ENCODE data around the gene VRK3. TPM values are rescaled to one million over a fixed set of nuclear protein-coding genes. Genes with fewer than 3 reads are reported as not detected.
A peak's percentile ranks its signal among the peaks of the same experiment; 100 is the strongest.

VRK3 gene
- total RNA-seq, 5 donors from 2014 or later (not counting 1 experiment from before 2014, with no cell fraction given): 84.0 to 104 (median 99.3) TPM

- H3K27ac Mint-ChIP-seq: no peak overlapping the region
- ChIA-PET POLR2A (no interaction called here), CTCF (interaction anchor here in 1 of 2 donors (0.5 to 0.7 kb wide), 2 partner anchors 88 to 281 kb away, joined by 3 to 4 read pairs; partner anchors contain the start of gene KCNC3)
- peaks cover 14 to 15% (median 14%) of the 10 kb centered on the region in 3 donors for H3K4me1 Mint-ChIP-seq
- H3K27ac ChIP-seq (ENCODE audit: low read length): no peak overlapping the region
- H3K4me3 Mint-ChIP-seq: no peak overlapping the region
- ATAC-seq (replicated peaks in 1 of 4) (no peak), DNase-seq (no peak)
- peak overlapping the region in 1 of 2 donors; percentile 10 for H3K4me3 ChIP-seq (ENCODE audit: control insufficient read depth in 1 of 2, extremely low read depth in 1 of 2, low read length in 1 of 2)
- H3K36me3 Mint-ChIP-seq: peaks cover 46% of the 10 kb centered on the region
- peaks cover 15 to 36% of the 10 kb centered on the region in 2 donors for H3K36me3 ChIP-seq (ENCODE audit: control insufficient read depth in 2 of 2, extremely low read depth in 1 of 2, insufficient read depth in 1 of 2, low read length in 1 of 2)
- peaks cover 9% of the 10 kb centered on the region for H3K9me3 ChIP-seq
- peaks cover 14 to 23% (median 18%) of the 10 kb centered on the region in 3 donors for H3K9me3 Mint-ChIP-seq
- H3K4me1 ChIP-seq (ENCODE audit: control insufficient read depth in 1 of 2, extremely low read depth in 1 of 2, insufficient read depth in 2 of 2, low read length in 2 of 2): peaks cover 0 to 17% of the 10 kb centered on the region in 2 experiments
- H3K27me3 Mint-ChIP-seq: peaks cover 0 to 1% of the 10 kb centered on the region in 2 donors
- H3K27me3 ChIP-seq (replicated peaks in 1 of 2; ENCODE audit: control insufficient read depth in 2 of 2, extremely low read depth in 1 of 2, insufficient read depth in 2 of 2, low read length in 1 of 2): peaks cover 0 to 6% of the 10 kb centered on the region in 2 experiments
- WGBS (ENCODE audit: insufficient coverage): 100% methylated on average over 2 of the region's 4 CpGs
These were observed 22.5 kb upstream of the VRK3 start for GRCh38 chr19:50047671-50048070.

GRCh38 chr19:50046649-50047503 is 21.7 kb upstream of the VRK3 start:
- DNase-seq: peak in 34 of 35 experiments; percentile 4 to 79 (median 44)
- Histone ChIP-seq H3K4me3 (ENCODE audit: control insufficient read depth in 1 of 2, extremely low read depth in 1 of 2, low read length in 1 of 2) (no peak overlapping the region), H3K36me3 (ENCODE audit: control insufficient read depth in 2 of 2, extremely low read depth in 1 of 2, insufficient read depth in 1 of 2, low read length in 1 of 2) (peaks cover 16 to 44% of the 10 kb centered on the region in 2 donors), H3K27me3 (replicated peaks in 1 of 2; ENCODE audit: control insufficient read depth in 2 of 2, extremely low read depth in 1 of 2, insufficient read depth in 2 of 2, low read length in 1 of 2) (peaks cover 0 to 6% of the 10 kb centered on the region in 2 experiments), H3K4me1 (ENCODE audit: control insufficient read depth in 1 of 2, extremely low read depth in 1 of 2, insufficient read depth in 2 of 2, low read length in 2 of 2) (peaks cover 0 to 17% of the 10 kb centered on the region in 2 experiments), H3K9me3 (peaks cover 9% of the 10 kb centered on the region), H3K27ac (ENCODE audit: low read length) (no peak overlapping the region)
- H3K4me3 Mint-ChIP-seq: no peak overlapping the region
- WGBS (ENCODE audit: insufficient coverage): 100% methylated on average over 2 of the region's 14 CpGs
- H3K36me3 Mint-ChIP-seq: peaks cover 53% of the 10 kb centered on the region
- H3K9me3 Mint-ChIP-seq: peaks cover 14 to 23% (median 18%) of the 10 kb centered on the region in 3 donors
- POLR2A ChIA-PET: no interaction called here
- CTCF ChIA-PET: interaction anchor here in 1 of 2 donors (0.5 kb wide), 1 partner anchor 282 kb away, joined by 4 read pairs; the partner anchor contains the start of gene KCNC3
- H3K4me1 Mint-ChIP-seq: peaks cover 14 to 15% (median 14%) of the 10 kb centered on the region in 3 donors
- ATAC-seq (replicated peaks in 1 of 4): no peak
- H3K27ac Mint-ChIP-seq: no peak overlapping the region
- H3K27me3 Mint-ChIP-seq: peaks cover 0 to 1% of the 10 kb centered on the region in 2 donors

DNA sequence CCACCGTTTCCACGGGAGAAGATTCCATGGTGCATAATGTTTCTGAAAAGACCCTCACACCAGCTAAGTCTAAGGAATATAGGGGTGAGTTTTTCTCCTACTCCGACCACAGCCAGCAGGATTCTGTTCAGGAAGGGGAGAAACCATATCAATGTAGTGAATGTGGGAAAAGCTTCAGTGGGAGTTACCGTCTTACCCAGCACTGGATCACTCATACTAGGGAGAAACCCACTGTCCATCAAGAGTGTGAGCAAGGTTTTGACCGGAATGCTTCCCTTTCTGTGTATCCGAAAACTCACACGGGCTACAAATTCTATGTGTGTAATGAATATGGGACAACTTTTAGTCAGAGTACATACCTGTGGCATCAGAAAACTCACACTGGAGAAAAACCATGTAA is 19.8 kb upstream of the VRK3 start:
- WGBS (ENCODE audit: insufficient coverage): no CpG with 5 or more reads among the region's 7 CpGs
- ATAC-seq (replicated peaks in 1 of 4): no peak
- Mint-ChIP-seq H3K27ac (no peak overlapping the region), H3K36me3 (peaks cover 73% of the 10 kb centered on the region), H3K9me3 (peaks cover 14 to 23% (median 18%) of the 10 kb centered on the region in 3 donors), H3K27me3 (no peaks in the 10 kb centered on the region), H3K4me1 (peaks cover under 1 to 2% (median under 1%) of the 10 kb centered on the region in 3 donors), H3K4me3 (no peak overlapping the region)
- peaks cover 0 to 3% of the 10 kb centered on the region in 2 experiments for H3K4me1 ChIP-seq (ENCODE audit: control insufficient read depth in 1 of 2, extremely low read depth in 1 of 2, insufficient read depth in 2 of 2, low read length in 2 of 2)
- CTCF ChIA-PET: no interaction called here
- POLR2A ChIA-PET: no interaction called here
- DNase-seq: no peak
- H3K4me3 ChIP-seq (ENCODE audit: control insufficient read depth in 1 of 2, extremely low read depth in 1 of 2, low read length in 1 of 2): no peak overlapping the region
- H3K9me3 ChIP-seq: peaks cover 9% of the 10 kb centered on the region
- H3K27me3 ChIP-seq (replicated peaks in 1 of 2; ENCODE audit: control insufficient read depth in 2 of 2, extremely low read depth in 1 of 2, insufficient read depth in 2 of 2, low read length in 1 of 2): no peaks in the 10 kb centered on the region
- H3K36me3 ChIP-seq (ENCODE audit: control insufficient read depth in 2 of 2, extremely low read depth in 1 of 2, insufficient read depth in 1 of 2, low read length in 1 of 2): peaks cover 22 to 64% of the 10 kb centered on the region in 2 donors
- no peak overlapping the region for H3K27ac ChIP-seq (ENCODE audit: low read length)

DNA sequence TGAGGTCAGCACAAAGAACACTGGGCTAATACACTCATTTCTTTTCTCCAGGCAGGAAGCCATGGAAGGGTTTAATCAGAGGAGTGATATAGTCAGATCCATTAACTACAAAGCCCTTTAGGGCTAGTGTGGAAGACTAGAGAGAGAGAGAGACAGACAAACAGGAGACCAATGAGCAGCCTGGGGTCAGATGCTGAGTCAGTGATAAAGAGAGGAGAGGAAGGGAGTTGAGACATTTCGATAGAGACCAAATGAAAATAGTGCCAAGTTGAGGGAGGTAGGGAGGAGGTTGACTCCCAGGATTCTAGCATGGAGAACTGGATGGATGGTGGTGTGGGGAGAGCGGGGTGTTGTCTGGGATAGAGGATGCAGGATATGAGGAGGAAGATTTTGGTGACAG is 18.8 kb upstream of the VRK3 start:
- Mint-ChIP-seq H3K27ac (no peak overlapping the region), H3K4me1 (no peaks in the 10 kb centered on the region), H3K36me3 (peaks cover 78% of the 10 kb centered on the region), H3K9me3 (peaks cover 14 to 23% (median 18%) of the 10 kb centered on the region in 3 donors), H3K4me3 (no peak overlapping the region), H3K27me3 (no peaks in the 10 kb centered on the region)
- ChIA-PET POLR2A (no interaction called here), CTCF (no interaction called here)
- H3K36me3 ChIP-seq (ENCODE audit: control insufficient read depth in 2 of 2, extremely low read depth in 1 of 2, insufficient read depth in 1 of 2, low read length in 1 of 2): peaks cover 25 to 73% of the 10 kb centered on the region in 2 donors
- H3K4me1 ChIP-seq (ENCODE audit: control insufficient read depth in 1 of 2, extremely low read depth in 1 of 2, insufficient read depth in 2 of 2, low read length in 2 of 2): no peaks in the 10 kb centered on the region
- H3K27ac ChIP-seq (ENCODE audit: low read length): no peak overlapping the region
- no peak for DNase-seq
- ATAC-seq (replicated peaks in 1 of 4): no peak
- 96% methylated on average over 2 of the region's 2 CpGs for WGBS (ENCODE audit: insufficient coverage)
- H3K4me3 ChIP-seq (ENCODE audit: control insufficient read depth in 1 of 2, extremely low read depth in 1 of 2, low read length in 1 of 2): no peak overlapping the region
- H3K9me3 ChIP-seq: peaks cover 9% of the 10 kb centered on the region
- no peaks in the 10 kb centered on the region for H3K27me3 ChIP-seq (replicated peaks in 1 of 2; ENCODE audit: control insufficient read depth in 2 of 2, extremely low read depth in 1 of 2, insufficient read depth in 2 of 2, low read length in 1 of 2)

- no peak for DNase-seq
- ATAC-seq (replicated peaks in 1 of 4): no peak
- H3K4me3 ChIP-seq (ENCODE audit: control insufficient read depth in 1 of 2, extremely low read depth in 1 of 2, low read length in 1 of 2): no peak overlapping the region
- no peak overlapping the region for H3K27ac ChIP-seq (ENCODE audit: low read length)
- H3K9me3 Mint-ChIP-seq: peaks cover 14 to 23% (median 18%) of the 10 kb centered on the region in 3 donors
- H3K36me3 ChIP-seq (ENCODE audit: control insufficient read depth in 2 of 2, extremely low read depth in 1 of 2, insufficient read depth in 1 of 2, low read length in 1 of 2): peaks cover 27 to 77% of the 10 kb centered on the region in 2 donors
- H3K9me3 ChIP-seq: peaks cover 9% of the 10 kb centered on the region
- no peaks in the 10 kb centered on the region for H3K4me1 Mint-ChIP-seq
- no peak overlapping the region for H3K4me3 Mint-ChIP-seq
- no peaks in the 10 kb centered on the region for H3K27me3 Mint-ChIP-seq
- no peaks in the 10 kb centered on the region for H3K27me3 ChIP-seq (replicated peaks in 1 of 2; ENCODE audit: control insufficient read depth in 2 of 2, extremely low read depth in 1 of 2, insufficient read depth in 2 of 2, low read length in 1 of 2)
- no peaks in the 10 kb centered on the region for H3K4me1 ChIP-seq (ENCODE audit: control insufficient read depth in 1 of 2, extremely low read depth in 1 of 2, insufficient read depth in 2 of 2, low read length in 2 of 2)
- ChIA-PET CTCF (no interaction called here), POLR2A (no interaction called here)
- peaks cover 75% of the 10 kb centered on the region for H3K36me3 Mint-ChIP-seq
- no peak overlapping the region for H3K27ac Mint-ChIP-seq
- WGBS (ENCODE audit: insufficient coverage): 95% methylated on average over 4 of the region's 6 CpGs
These were observed 17.3 kb upstream of the VRK3 start for GRCh38 chr19:50042363-50043024.

DNA sequence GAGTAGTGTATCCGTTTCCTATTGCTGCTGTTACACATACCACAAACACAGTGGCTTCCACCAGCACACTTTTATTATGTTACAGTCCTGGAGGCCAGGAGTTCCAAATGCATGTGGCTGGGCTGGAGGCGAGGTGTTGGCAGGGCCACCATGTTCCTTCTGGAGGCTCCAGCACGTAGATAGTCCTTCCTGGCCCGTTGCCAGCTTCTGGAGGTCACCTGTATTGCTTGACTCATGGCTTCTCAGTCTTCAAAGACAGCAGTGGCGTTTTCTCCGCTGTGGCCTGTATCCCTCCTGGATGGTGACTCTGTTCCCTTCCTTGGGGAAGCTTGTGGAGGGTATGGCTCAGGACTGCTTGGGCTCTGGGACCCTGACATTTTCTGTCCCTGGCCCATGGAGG is 15.8 kb upstream of the VRK3 start:
- H3K9me3 ChIP-seq: peaks cover 9% of the 10 kb centered on the region
- DNase-seq: no peak
- H3K4me3 ChIP-seq (ENCODE audit: control insufficient read depth in 1 of 2, extremely low read depth in 1 of 2, low read length in 1 of 2): no peak overlapping the region
- ChIA-PET POLR2A (no interaction called here), CTCF (no interaction called here)
- no peak overlapping the region for H3K27ac Mint-ChIP-seq
- peaks cover 14 to 23% (median 18%) of the 10 kb centered on the region in 3 donors for H3K9me3 Mint-ChIP-seq
- H3K4me1 ChIP-seq (ENCODE audit: control insufficient read depth in 1 of 2, extremely low read depth in 1 of 2, insufficient read depth in 2 of 2, low read length in 2 of 2): no peaks in the 10 kb centered on the region
- no peaks in the 10 kb centered on the region for H3K27me3 Mint-ChIP-seq
- no peak overlapping the region for H3K27ac ChIP-seq (ENCODE audit: low read length)
- H3K36me3 Mint-ChIP-seq: peaks cover 69% of the 10 kb centered on the region
- no peak overlapping the region for H3K4me3 Mint-ChIP-seq
- peaks cover 0 to under 1% (median 0%) of the 10 kb centered on the region in 3 donors for H3K4me1 Mint-ChIP-seq
- no peak for ATAC-seq (replicated peaks in 1 of 4)
- H3K27me3 ChIP-seq (replicated peaks in 1 of 2; ENCODE audit: control insufficient read depth in 2 of 2, extremely low read depth in 1 of 2, insufficient read depth in 2 of 2, low read length in 1 of 2): no peaks in the 10 kb centered on the region
- 98% methylated on average over 5 of the region's 6 CpGs for WGBS (ENCODE audit: insufficient coverage)
- H3K36me3 ChIP-seq (ENCODE audit: control insufficient read depth in 2 of 2, extremely low read depth in 1 of 2, insufficient read depth in 1 of 2, low read length in 1 of 2): peaks cover 27 to 80% of the 10 kb centered on the region in 2 donors
